Cardiac muscle cell (in vitro differentiated cells and primary cell): ENCODE data around the gene FGD4. TPM values are rescaled to one million over a fixed set of nuclear protein-coding genes. Genes with fewer than 3 reads are reported as not detected.
"Not testable (repeated sequence)": the region's sequence is repeated elsewhere in the genome, so short reads cannot be mapped to it uniquely, and the experiment has no call there.

ENCODE experiments used
- DNase-seq, 2 donors: peaks; one replicate each; pipeline versions ENCODE4 v3.0.0 to v3.0.0-alpha.2; 2010 to 2017; ENCODE audit warnings: low read depth in 1 of 2, low spot score in 1 of 2
- H3K27ac ChIP-seq: fragments of 200-600 bp; sonication (generic); 2 replicates; pipeline ENCODE4 v1.5.1; 2016
- H3K27me3 ChIP-seq: fragments of 200-600 bp; sonication (generic); 2 replicates; pipeline ENCODE4 v1.6.0; 2016; ENCODE audit warnings: control low read depth
- H3K36me3 ChIP-seq: fragments of 200-600 bp; sonication (generic); 2 replicates; pipeline ENCODE4 v1.5.1; 2016; ENCODE audit warnings: control low read depth
- H3K4me1 ChIP-seq: fragments of 200-600 bp; sonication (generic); 2 replicates; pipeline ENCODE4 v1.8.1; 2017; ENCODE audit warnings: low read depth, mild to moderate bottlenecking, mixed run types
- H3K4me3 ChIP-seq: fragments of 200-600 bp; sonication (generic); 2 replicates; pipeline ENCODE4 v1.5.1; 2016; ENCODE audit warnings: mild to moderate bottlenecking
- H3K9me3 ChIP-seq: fragments of 200-600 bp; sonication (generic); 2 replicates; pipeline ENCODE4 v1.5.1; 2017; ENCODE audit warnings: low read depth, mild to moderate bottlenecking, control low read depth
- CTCF ChIP-seq: IDR thresholded peaks from 2 replicates; pipeline ENCODE4 v1.5.1; 2012; ENCODE audit warnings: low read depth, mild to moderate bottlenecking, low read length
- polyA plus RNA-seq: library from polyadenylated mRNA; unstranded; fragments of >200 nt; fragmentation: Nextera tagmentation; extraction: Ambion mirVana; gene quantifications from 2 replicates; pipeline ENCODE4 v1.2.1, GENCODE V29; 2016
- total RNA-seq: library from RNA; depleted of rRNA; stranded (reverse); fragments of >200 nt; gene quantifications from 2 replicates; pipeline ENCODE4 v1.2.3, GENCODE V29; 2016

The FGD4 gene
- total and polyA plus RNA-seq, 2 experiments from 2014 or later, result 2.5 to 7.3 TPM

GRCh38 chr12:32504591-32504990, 105.2 kb downstream of the FGD4 start:
- Histone ChIP-seq H3K9me3 (no peaks in the 10 kb centered on the region), H3K4me3 (no peak overlapping the region), H3K36me3 (no peaks in the 10 kb centered on the region), H3K27ac (no peak overlapping the region), H3K4me1 (peaks cover 17% of the 10 kb centered on the region), H3K27me3 (no peaks in the 10 kb centered on the region)
- TF ChIP-seq CTCF, result no peak
- no peak for DNase-seq

DNA sequence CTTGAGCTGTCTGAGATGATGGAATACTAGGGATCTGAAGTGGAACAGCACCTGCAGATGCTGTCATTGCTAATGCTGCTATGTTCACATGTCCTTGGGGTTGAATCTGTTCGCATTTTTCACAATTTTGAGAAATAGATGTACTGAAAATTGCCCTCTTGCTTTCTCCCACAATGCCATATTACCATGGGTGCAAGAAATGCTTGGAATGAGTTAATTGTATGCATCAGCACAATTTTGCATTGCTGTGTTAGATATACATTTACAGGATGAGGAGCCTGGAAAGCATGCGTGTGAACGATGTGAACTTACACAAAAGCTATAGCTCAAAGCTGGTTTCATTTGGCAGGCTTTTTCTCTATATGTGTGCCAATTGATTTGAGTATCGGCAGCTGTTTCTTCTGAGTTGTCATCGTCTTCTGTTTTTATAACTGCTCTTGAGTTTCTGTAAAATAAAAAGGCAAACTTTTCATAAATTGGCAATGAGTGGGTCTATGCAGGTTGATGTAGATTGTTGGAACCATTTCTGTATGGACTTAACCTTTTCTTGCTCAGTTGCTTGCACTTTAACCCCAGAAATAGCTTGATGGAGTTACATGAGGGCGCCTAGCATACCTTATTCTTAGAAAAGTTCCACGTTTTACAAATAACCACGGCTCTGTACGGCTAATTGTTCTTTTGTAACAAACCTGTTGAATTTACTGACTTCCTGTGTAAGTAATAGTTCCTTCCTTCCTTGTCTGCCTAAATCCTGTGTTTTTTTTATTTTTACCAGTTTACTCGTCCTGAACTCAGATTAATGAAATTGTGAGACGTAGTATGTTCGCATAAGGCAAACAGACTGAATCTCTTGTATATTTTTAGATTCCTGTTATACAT, 105.9 kb downstream of the FGD4 start:
- Histone ChIP-seq H3K27me3 (no peaks in the 10 kb centered on the region), H3K4me3 (no peak overlapping the region), H3K4me1 (peaks cover 17% of the 10 kb centered on the region), H3K27ac (no peak overlapping the region), H3K9me3 (no peaks in the 10 kb centered on the region), H3K36me3 (no peaks in the 10 kb centered on the region)
- TF ChIP-seq CTCF, result no peak
- no peak for DNase-seq

DNA sequence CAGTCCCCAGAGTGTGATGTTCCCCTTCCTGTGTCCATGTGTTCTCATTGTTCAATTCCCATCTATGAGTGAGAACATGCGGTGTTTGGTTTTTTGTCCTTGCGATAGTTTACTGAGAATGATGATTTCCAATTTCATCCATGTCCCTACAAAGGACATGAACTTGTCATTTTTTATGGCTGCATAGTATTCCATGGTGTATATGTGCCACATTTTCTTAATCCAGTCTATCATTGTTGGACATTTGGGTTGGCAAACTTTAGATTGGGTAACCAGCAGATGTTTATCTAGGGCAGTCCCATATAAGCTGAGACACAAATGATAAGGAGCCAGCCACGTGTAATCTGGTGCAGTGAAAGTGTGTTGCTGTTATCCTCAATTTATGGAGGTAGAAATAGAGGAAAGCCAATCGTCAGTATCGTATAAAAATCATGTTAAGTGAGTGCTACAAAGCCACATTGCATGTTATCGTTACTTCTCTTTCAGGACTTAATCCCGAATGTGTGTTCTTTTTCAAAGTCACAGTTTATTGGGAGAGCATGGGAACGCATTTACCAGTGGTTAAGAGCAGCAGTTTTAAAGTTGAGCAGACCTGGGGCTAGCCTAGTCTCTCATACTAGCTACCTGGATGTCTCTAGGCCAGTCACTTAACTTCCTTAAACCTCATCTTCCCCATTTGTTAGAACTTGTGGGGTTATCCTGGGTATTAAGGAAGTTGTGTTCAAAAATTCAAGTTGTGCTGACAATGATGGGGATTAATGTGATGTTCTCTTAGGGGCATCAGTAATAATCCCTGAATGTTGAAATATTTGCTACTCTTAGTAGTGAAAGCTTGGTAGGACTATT, 108.0 kb downstream of the FGD4 start:
- not testable (repeated sequence) for H3K36me3 ChIP-seq, H3K4me3 ChIP-seq, H3K9me3 ChIP-seq, H3K27ac ChIP-seq, H3K4me1 ChIP-seq, H3K27me3 ChIP-seq, DNase-seq

- H3K4me3 ChIP-seq, result no peak overlapping the region
- H3K27ac ChIP-seq, result no peak overlapping the region
- no peaks in the 10 kb centered on the region for H3K27me3 ChIP-seq
- H3K4me1 ChIP-seq, result peaks cover 2% of the 10 kb centered on the region
- no peak for DNase-seq
- no peak for TF ChIP-seq CTCF
- H3K9me3 ChIP-seq, result no peaks in the 10 kb centered on the region
- H3K36me3 ChIP-seq, result no peaks in the 10 kb centered on the region
These were observed 108.6 kb downstream of the FGD4 start for GRCh38 chr12:32507942-32508320.

DNA sequence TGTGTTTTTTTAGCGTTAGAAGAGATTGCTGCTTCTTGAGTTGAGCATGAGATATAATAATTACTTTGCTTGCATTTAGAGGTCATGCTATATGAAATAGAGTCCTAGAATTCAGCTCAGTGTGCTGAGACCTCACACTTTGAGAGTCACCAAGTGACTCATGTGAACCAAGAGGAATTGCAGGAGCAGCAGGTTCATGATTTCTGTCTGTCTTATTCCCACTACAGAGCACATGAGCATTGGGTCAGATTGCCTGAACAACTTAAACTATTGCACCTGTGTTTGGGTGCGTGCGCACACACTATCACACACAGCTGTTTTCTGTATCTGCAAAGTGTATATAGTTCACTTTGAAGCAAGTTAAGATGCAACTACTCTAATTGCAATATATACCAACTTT, 109.3 kb downstream of the FGD4 start:
- H3K9me3 ChIP-seq, result no peaks in the 10 kb centered on the region
- TF ChIP-seq CTCF, result no peak
- no peak overlapping the region for H3K27ac ChIP-seq
- H3K36me3 ChIP-seq, result no peaks in the 10 kb centered on the region
- DNase-seq, result no peak
- H3K27me3 ChIP-seq, result no peaks in the 10 kb centered on the region
- H3K4me3 ChIP-seq, result no peak overlapping the region
- no peaks in the 10 kb centered on the region for H3K4me1 ChIP-seq
